ENCODE results near the gene IVD.

The IVD gene

GRCh38 chr15:40368719-40369473 lies 36.7 kb upstream of the IVD start:
- TF ChIP-seq EZH2 (IDR thresholded peaks at IDR 0.05) (no peak), POLR2AphosphoS5 (IDR thresholded peaks at IDR 0.05; ENCODE audit: borderline replicate concordance, low read depth, low read length) (no peak), FOXP2 (optimal IDR thresholded peaks at IDR 0.05; ENCODE audit: control extremely low read depth, extremely low read length, insufficient read depth) (no peak)
- H3K9me3 ChIP-seq (ENCODE audit: low read depth, low read length): no peaks in the 10 kb centered on the region
- H3K36me3 ChIP-seq (ENCODE audit: insufficient read depth, low read length): no peaks in the 10 kb centered on the region
- H3K27ac ChIP-seq: no peak overlapping the region
- no peak overlapping the region for H3K9ac ChIP-seq (ENCODE audit: insufficient read length)
- no peak overlapping the region for H3K4me3 ChIP-seq
- DNase-seq (ENCODE audit: low read depth, low spot score): no peak

DNA sequence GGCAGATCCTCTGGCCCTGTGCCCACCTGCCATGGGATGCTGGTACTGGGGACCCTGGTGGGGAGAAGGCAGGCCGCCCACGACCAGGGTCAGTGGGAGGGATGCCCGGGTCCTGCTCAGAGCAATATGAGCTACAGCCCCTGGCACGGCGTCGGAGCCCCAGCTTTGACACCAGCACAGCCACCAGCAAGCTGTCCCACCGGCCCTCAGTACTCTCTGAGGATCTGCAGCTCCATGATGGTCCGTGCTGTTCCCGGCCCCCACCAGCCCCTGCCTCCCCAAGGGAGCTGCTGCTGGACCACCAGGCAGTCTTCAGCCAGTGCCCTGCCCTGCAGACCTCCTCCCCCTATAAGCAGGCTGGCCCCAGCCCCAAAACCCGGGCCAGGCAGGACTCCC lies 36.1 kb upstream of the IVD start:
- no peak for DNase-seq (ENCODE audit: low read depth, low spot score)
- Histone ChIP-seq H3K9ac (ENCODE audit: insufficient read length) (no peak overlapping the region), H3K9me3 (ENCODE audit: low read depth, low read length) (no peaks in the 10 kb centered on the region), H3K27ac (no peak overlapping the region), H3K4me3 (no peak overlapping the region), H3K36me3 (ENCODE audit: insufficient read depth, low read length) (no peaks in the 10 kb centered on the region)
- TF ChIP-seq EZH2 (IDR thresholded peaks at IDR 0.05): no peak

- TF ChIP-seq EZH2 (IDR thresholded peaks at IDR 0.05): no peak
- no peak for TF ChIP-seq POLR2AphosphoS5 (IDR thresholded peaks at IDR 0.05; ENCODE audit: borderline replicate concordance, low read depth, low read length)
- TF ChIP-seq FOXP2 (optimal IDR thresholded peaks at IDR 0.05; ENCODE audit: control extremely low read depth, extremely low read length, insufficient read depth): no peak
- H3K9ac ChIP-seq (ENCODE audit: insufficient read length): no peak overlapping the region
- H3K36me3 ChIP-seq (ENCODE audit: insufficient read depth, low read length): no peaks in the 10 kb centered on the region
- H3K9me3 ChIP-seq (ENCODE audit: low read depth, low read length): no peaks in the 10 kb centered on the region
- H3K27ac ChIP-seq: no peak overlapping the region
- no peak for DNase-seq (ENCODE audit: low read depth, low spot score)
- H3K4me3 ChIP-seq: no peak overlapping the region
Observed at GRCh38 chr15:40369971-40370370, 35.6 kb upstream of the IVD start.

- TF ChIP-seq FOXP2 (optimal IDR thresholded peaks at IDR 0.05; ENCODE audit: control extremely low read depth, extremely low read length, insufficient read depth) (no peak), EZH2 (IDR thresholded peaks at IDR 0.05) (no peak), POLR2AphosphoS5 (IDR thresholded peaks at IDR 0.05; ENCODE audit: borderline replicate concordance, low read depth, low read length) (no peak)
- no peak for DNase-seq (ENCODE audit: low read depth, low spot score)
- Histone ChIP-seq H3K9me3 (ENCODE audit: low read depth, low read length) (no peaks in the 10 kb centered on the region), H3K27ac (peak overlapping the region; percentile 86), H3K9ac (ENCODE audit: insufficient read length) (no peak overlapping the region), H3K4me3 (no peak overlapping the region), H3K36me3 (ENCODE audit: insufficient read depth, low read length) (no peaks in the 10 kb centered on the region)
Observed at GRCh38 chr15:40372981-40373380, 32.6 kb upstream of the IVD start.

DNA sequence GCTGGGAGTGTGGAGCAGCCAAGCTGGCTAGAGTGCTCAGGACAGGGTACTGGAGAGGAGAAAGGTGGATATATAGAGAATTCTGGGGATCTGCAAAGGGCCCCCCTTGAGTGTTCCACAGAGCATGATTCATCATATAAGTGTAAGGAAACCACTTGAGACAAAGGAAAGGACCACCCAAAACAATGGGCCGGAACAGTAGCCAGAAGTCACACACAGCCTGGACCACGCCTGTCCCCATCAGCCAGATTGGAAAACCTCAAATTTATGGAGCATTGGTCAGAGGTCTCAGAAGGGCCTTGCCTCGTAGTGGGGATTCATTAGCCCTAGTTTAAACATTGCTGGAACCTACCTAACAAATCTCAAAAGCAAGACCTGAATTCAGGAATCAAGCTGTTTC lies 28.0 kb upstream of the IVD start:
- Histone ChIP-seq H3K36me3 (ENCODE audit: insufficient read depth, low read length) (no peaks in the 10 kb centered on the region), H3K27ac (no peak overlapping the region), H3K4me3 (no peak overlapping the region), H3K9me3 (ENCODE audit: low read depth, low read length) (no peaks in the 10 kb centered on the region), H3K9ac (ENCODE audit: insufficient read length) (no peak overlapping the region)
- TF ChIP-seq EZH2 (IDR thresholded peaks at IDR 0.05) (no peak), FOXP2 (optimal IDR thresholded peaks at IDR 0.05; ENCODE audit: control extremely low read depth, extremely low read length, insufficient read depth) (no peak), POLR2AphosphoS5 (IDR thresholded peaks at IDR 0.05; ENCODE audit: borderline replicate concordance, low read depth, low read length) (no peak)
- no peak for DNase-seq (ENCODE audit: low read depth, low spot score)

GRCh38 chr15:40379374-40379773 lies 26.2 kb upstream of the IVD start:
- TF ChIP-seq FOXP2 (optimal IDR thresholded peaks at IDR 0.05; ENCODE audit: control extremely low read depth, extremely low read length, insufficient read depth) (no peak), EZH2 (IDR thresholded peaks at IDR 0.05) (no peak), POLR2AphosphoS5 (IDR thresholded peaks at IDR 0.05; ENCODE audit: borderline replicate concordance, low read depth, low read length) (no peak)
- no peak for DNase-seq (ENCODE audit: low read depth, low spot score)
- no peak overlapping the region for H3K9ac ChIP-seq (ENCODE audit: insufficient read length)
- no peak overlapping the region for H3K27ac ChIP-seq
- H3K9me3 ChIP-seq (ENCODE audit: low read depth, low read length): no peaks in the 10 kb centered on the region
- peaks cover 1% of the 10 kb centered on the region; the same call in 1 of the 2 replicates for H3K36me3 ChIP-seq (ENCODE audit: insufficient read depth, low read length)
- H3K4me3 ChIP-seq: no peak overlapping the region

- TF ChIP-seq EZH2 (IDR thresholded peaks at IDR 0.05): no peak
- no peak for DNase-seq (ENCODE audit: low read depth, low spot score)
Observed at GRCh38 chr15:40379853-40380252, 25.7 kb upstream of the IVD start.

GRCh38 chr15:40380636-40381035 lies 25.0 kb upstream of the IVD start:
- H3K9ac ChIP-seq (ENCODE audit: insufficient read length): no peak overlapping the region
- H3K27ac ChIP-seq: no peak overlapping the region
- TF ChIP-seq EZH2 (IDR thresholded peaks at IDR 0.05): no peak
- TF ChIP-seq FOXP2 (optimal IDR thresholded peaks at IDR 0.05; ENCODE audit: control extremely low read depth, extremely low read length, insufficient read depth): no peak
- TF ChIP-seq POLR2AphosphoS5 (IDR thresholded peaks at IDR 0.05; ENCODE audit: borderline replicate concordance, low read depth, low read length): no peak
- peaks cover 14% of the 10 kb centered on the region for H3K36me3 ChIP-seq (ENCODE audit: insufficient read depth, low read length)
- H3K4me3 ChIP-seq: no peak overlapping the region
- H3K9me3 ChIP-seq (ENCODE audit: low read depth, low read length): no peaks in the 10 kb centered on the region
- no peak for DNase-seq (ENCODE audit: low read depth, low spot score)

More at GRCh38 chr15:40379853-40380252, 25.7 kb upstream of the IVD start:
- H3K9ac ChIP-seq (ENCODE audit: insufficient read length): no peak overlapping the region
- peaks cover 6% of the 10 kb centered on the region for H3K36me3 ChIP-seq (ENCODE audit: insufficient read depth, low read length)
- H3K4me3 ChIP-seq: no peak overlapping the region
- H3K9me3 ChIP-seq (ENCODE audit: low read depth, low read length): no peaks in the 10 kb centered on the region
- no peak overlapping the region for H3K27ac ChIP-seq
